Head of caudate nucleus (tissue), 42 donors: Measurements from ENCODE around the gene NEURL3.

Experiments used
- DNase-seq, 42 donors: peaks; one replicate each; pipeline versions ENCODE4 v3.0.0 to v3.0.0-alpha.2; 2020 to 2021; ENCODE audit warnings: mixed read lengths in 7 of 42
- intact Hi-C: fragments of 100-400 bp; cut with DNase I; formaldehyde crosslinking; loops from one replicate; pipeline ENCODE4 v1.15.0; 2022

Gene NEURL3

DNA sequence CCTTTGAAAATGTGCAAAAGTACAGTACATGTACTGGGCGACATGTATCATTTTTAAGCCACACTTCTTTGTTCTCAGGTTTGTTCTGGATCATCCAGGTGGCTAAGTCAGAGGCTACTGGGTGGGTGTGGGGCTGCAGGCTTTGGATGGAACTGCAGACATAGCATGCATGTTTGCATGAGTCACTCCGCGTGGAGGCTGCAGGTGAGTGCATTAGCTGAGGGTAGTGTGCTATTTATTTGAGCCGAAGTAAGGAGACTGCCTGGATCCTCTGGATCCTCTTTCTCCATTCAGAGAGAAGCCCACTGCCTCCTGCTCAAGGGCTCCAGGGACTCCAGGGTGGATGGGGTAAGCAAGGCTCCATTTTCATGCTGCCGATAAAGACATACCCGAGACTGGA is 9.4 kb upstream of the NEURL3 start:
- intact Hi-C loops, result no loop called here
- DNase-seq, result peak in 4 of 42 donors; percentile 1 to 30 (median 12)

DNA sequence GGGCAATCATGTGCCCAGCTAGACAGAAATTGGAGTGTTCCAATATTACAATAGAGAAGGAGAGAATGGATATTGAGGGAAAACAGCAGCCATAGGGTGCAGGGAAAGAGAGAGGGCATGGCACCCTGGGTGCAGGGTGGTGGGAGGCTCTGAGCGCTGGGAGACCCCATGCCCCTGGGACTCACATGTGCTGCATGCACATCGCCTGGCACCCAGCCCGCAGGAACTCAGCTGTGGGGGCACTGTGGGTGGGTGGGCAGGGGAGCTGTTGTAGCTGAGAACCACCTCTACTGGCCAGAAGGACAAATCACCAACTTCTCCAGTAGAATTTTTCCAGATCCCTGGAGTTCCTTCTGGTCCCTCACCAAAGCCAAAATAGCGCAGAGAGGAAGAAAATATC is 7.2 kb upstream of the NEURL3 start:
- peak in 2 of 42 donors; percentile 1 to 32 for DNase-seq
- intact Hi-C loops, result no loop called here

DNA sequence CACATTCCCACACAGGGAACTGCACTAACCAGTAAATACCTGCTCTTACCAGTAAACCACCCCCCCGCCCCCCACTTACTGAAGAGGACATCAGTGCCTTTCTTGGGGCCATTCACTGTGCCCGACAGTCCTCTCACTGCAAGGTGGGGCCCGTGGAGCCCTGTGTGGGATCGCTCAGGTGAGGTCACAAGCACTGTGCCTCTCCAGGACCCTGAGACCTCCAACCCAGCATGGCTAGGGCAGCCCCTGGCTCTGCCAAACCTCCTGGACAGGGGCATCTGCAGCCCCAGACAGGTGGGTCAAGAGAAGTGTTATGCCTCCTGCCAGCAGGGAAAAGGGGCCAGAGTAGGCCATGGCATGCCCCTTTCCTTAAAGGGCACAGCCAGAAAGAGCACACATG is 6.7 kb upstream of the NEURL3 start:
- DNase-seq, result peak in 2 of 42 donors; percentile 12 to 15
- intact Hi-C loops, result no loop called here

DNA sequence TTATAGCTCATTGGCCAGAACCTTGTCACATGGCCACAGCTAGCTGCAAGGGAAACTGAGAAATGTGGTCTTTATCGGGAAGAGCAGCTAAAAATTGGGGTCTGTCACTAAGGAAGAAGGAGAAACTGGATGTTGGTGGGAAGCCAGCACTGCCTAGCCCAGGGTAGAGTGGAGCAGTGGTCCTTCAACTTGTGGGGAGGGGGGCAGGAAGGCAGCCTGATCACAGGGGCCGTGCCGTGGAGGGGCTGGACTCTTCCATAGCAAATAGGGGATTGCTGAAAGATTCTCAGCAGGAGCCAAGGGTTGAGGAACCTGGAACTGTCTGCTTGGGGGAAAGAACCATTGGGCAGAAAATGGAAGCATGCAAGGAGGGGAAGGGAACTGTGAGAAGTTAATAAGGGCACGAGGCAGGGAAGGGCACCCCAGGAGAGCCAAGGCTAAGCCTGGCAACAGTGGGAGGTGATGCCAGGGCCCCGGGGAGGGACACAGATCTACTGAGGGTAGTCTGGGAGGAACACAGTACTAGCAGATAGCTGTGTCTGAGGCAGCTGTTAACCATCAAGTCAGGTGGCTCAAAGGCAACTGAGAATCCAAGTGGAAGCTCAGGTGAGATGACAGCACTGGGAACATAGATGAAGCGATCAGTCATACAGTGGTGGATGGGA is 5.9 kb upstream of the NEURL3 start:
- peak in 2 of 42 donors; percentile 15 to 18 for DNase-seq
- intact Hi-C loops, result no loop called here

DNA sequence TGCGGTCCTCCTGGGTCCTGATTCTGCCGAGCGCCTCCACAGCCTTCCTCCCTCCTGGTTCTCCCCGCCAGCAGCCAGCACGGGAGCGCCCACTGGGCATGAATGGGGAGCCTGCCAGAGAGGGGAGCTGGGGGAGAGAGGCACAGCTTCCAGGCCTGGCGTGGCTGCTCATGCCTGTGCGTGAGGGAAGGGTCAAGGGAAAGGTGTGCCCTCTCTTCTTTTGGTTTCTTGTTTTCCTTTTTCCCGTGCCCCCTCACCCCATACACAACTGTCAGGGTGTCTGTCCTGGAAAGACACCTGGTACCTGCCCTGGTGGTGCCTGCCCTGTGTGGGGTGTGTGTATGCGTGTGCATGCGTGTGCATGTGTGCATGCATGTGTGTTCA is 4.7 kb upstream of the NEURL3 start:
- no peak for DNase-seq

DNA sequence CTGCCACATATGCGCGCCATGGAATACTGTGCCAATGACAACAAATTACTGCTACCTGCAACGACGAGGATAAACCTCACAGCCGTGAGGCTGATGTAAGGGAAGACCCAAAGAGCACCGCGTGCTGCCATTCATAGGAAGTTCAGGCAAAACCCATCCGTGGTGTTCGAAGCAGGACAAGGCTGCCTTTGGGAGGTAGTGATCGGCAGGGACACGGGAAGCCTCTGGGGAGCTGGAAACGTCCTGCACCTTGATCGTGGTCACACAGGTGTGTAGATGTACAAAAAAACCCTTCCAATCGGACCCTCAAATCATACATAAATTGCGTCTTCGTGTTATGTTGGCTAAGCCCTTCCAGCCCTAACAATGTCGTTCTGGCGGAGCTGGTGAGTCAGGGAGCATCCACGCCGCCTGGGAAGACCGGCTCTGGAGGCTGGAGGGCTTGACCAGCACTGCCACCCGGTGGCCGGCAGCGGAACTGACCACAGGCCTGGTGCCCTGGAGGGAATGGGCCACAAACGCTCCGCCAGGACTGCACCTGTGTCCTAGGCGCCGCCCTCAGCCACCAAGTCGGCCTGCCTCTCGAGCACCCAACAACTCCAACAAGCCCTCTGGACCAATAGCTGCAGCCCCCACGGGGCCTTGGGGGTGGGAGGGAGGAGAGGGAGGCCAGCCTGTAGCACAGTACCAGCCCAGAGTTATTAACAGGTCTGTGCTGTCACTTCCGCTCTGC is 4.1 kb upstream of the NEURL3 start:
- peak; percentile 66 to 95 (median 88) for DNase-seq
- intact Hi-C loops, result loop anchor here (5.0 kb wide), 3 partner anchors 102 to 202 kb away; partner anchors contain the start of gene SNRNP200

More for the DNA sequence above, 4.7 kb upstream of the NEURL3 start:
- intact Hi-C loops, result loop anchor here (5.0 kb wide), 3 partner anchors 103 to 203 kb away; partner anchors contain the start of gene SNRNP200

DNA sequence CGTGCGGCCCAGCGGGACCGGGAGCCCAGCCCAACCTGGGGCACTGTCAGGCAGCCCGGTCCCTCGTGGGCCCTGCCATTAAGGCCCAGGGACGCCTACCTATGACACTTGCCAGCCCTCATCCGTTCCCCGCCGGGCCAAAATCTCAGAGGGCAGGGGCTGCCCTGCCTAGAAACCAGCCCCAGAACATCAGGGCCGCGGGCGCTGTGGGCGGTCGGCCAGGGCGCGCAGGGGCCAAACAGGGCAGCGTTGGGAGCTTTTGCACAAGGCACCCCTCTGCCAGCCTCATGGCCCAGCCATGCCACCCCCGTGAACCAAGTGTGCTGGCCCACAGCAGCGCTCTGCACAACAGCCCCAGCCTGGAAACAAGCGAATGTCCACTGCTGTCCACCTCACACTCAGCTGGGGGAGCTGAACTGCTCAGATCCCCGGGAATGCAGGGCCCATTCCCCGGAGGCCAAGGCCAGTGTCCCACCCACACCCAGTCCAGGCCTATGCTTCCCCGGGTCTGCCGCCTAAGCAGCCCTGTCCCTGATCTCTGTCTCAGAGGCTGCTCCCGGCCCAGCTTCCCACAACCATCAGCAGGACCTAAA is 3.5 kb upstream of the NEURL3 start:
- intact Hi-C loops, result loop anchor here (5.0 kb wide), 3 partner anchors 101 to 201 kb away; partner anchors contain the start of gene SNRNP200
- peak in 2 of 42 donors; percentile 34 to 43 for DNase-seq

DNA sequence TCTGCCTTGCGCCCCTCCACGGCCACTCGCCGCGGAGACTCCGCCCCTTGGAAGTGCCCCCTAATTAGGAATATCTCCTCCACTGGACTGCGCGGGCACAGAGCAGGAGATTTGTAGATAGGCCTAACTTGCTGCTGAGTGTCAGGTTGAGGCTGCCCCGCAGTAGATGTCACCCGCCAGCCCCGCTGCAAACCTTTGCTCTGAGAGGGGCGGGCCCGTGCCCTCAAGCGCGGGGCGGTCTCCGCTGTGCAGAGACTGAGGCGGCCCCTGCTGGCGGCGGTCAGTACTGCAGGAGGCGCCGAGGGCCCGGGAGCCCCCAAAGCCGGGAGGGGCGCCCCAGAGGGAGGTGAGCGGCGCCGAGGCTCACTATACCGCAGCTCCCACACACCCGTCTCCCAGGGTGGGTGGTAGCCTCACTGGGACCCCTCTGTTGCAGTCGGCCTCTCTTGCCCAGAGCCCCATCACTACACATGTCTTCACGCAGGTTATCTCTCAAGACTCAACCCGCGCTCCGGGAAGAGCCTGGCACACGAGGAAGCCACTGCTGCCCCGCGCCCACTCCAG is 2.9 kb upstream of the NEURL3 start:
- peak; percentile 63 to 90 (median 78) for DNase-seq

DNA sequence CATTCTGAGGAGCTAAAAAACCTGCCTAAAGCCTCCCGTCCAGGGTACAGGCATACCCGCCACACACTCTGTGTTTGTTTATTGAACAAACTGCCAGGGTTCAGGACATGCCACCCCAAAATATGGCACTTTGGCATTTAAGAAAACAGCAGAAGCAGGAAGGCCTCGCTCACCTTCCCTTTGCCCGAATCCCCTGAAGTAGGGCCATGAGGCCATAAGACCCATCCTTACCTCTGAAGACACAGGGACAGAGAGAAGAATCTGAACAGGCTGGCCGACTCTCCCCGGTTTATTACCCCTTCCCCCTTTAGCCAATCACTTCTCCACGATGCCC is 1.7 kb upstream of the NEURL3 start:
- intact Hi-C loops, result loop anchor here (5.0 kb wide), 3 partner anchors 100 to 200 kb away; partner anchors contain the start of gene SNRNP200

More for the DNA sequence above, 2.9 kb upstream of the NEURL3 start:
- intact Hi-C loops, result loop anchor here (5.0 kb wide), 3 partner anchors 101 to 201 kb away; partner anchors contain the start of gene SNRNP200

DNA sequence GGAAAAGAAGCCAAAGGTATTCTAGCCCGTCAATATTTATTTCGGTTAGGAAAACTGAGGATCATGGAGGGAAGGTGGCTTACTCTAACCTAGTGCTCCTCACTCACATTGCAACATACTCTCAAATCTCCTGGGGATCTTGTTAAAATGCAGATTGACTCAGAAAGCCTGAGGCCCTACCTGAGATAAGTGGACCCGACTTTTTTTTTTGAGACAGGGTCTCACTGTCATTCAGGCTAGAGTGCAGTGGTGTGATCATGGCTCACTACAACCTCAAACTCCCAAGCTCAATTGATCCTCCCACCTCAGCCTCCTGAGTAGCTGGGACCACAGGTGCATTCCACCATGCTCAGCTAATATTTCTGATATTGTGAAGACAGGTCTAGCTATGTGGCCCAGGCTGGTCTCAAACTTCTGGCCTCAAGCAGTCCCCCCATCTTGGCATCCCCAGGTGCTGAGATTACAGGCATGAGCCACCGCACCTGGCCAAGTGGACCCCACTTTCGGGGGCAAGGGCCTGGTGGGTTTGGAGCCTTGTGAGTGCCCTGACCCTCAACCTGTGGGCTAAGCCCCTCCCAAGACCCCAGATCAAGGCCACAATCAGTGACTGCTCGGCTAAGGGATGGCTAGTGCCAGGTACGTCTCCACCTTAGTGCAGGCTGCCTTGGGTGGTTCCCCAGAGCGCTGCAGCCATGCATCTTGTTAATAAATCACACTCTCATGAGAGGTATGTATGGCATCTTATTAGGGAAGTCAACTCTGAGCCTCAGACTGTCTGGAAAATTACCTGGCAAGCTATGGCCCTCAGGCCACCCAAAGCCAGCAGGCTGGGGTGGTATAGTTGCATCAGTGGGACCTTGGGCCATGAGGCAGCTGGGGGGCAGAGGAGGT is 1.1 kb upstream of the NEURL3 start:
- peak in 2 of 42 donors; percentile 22 to 31 for DNase-seq
- intact Hi-C loops, result loop anchor here (5.0 kb wide), 3 partner anchors 99 to 199 kb away; partner anchors contain the start of gene SNRNP200

More for the DNA sequence above, 1.7 kb upstream of the NEURL3 start:
- DNase-seq, result peak in 2 of 42 donors; percentile 1 to 19

DNA sequence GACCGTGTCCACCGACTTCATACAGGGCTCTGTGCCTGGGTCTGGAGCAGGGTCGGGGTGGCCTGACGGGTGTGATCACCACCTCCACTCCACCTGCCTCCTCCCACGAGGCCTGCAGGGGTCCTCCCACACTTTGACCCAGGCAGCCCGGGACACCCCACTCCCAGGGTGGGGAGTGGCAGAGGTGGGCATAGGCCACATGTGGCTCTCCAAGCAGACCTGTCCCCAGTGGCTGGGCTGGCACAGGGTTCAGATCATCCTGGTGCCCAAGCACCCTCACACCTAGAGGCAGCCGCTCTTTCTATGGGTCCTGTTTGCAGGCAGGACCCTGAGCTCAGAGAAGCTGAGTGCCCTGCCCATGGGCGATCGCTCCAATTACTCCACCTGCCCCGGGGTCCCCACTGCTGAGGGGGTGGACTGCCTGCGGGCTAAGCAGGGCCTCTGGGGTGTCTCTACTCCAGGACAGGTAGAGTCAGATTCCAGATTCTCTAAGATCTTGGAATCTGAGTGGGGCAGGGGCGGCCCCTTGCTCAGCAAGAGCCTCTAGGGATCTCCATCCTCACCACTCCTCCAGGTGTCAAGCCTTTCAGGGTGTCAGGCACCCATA is 1.4 kb downstream of the NEURL3 start:
- intact Hi-C loops, result no loop called here
- DNase-seq, result peak in 2 of 42 donors; percentile 27 to 29

DNA sequence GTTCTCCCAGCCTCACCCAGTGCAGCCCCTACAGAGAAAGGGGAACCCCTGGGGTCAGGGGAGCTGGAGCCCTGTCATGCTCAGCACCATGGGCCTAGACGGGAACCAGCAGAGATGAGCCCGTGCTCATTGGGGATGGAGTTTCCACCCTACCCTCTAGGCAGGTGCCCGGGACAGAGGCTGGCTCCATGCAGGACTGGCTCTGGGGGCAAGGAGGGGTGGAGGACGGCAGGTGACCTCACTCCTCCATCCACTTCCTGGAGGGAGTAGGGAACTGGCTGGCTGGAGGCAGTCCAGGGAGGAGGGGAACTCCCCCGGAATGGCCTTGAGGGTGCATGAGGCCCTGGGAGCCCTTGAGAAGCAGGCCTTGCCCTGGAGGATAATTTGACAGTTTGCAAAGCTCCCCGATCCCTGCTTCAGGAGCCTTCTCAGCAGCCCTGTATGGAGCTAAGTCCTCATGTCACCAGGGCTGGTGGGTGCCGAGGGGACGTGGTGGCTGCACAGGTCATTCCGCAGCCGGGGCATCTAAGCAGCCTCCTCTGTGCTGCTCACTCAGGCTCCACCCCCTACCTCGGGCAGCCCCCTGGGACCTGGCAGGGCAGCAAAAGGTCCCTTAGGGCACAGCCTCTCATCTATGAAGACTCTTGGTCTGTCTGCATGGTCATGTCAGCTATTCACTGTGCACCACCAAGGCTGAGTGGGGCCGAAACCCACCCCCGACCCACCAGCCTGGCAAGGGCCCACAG is 2.1 kb downstream of the NEURL3 start:
- intact Hi-C loops, result no loop called here
- DNase-seq, result peak in 2 of 42 donors; percentile 26 to 35

DNA sequence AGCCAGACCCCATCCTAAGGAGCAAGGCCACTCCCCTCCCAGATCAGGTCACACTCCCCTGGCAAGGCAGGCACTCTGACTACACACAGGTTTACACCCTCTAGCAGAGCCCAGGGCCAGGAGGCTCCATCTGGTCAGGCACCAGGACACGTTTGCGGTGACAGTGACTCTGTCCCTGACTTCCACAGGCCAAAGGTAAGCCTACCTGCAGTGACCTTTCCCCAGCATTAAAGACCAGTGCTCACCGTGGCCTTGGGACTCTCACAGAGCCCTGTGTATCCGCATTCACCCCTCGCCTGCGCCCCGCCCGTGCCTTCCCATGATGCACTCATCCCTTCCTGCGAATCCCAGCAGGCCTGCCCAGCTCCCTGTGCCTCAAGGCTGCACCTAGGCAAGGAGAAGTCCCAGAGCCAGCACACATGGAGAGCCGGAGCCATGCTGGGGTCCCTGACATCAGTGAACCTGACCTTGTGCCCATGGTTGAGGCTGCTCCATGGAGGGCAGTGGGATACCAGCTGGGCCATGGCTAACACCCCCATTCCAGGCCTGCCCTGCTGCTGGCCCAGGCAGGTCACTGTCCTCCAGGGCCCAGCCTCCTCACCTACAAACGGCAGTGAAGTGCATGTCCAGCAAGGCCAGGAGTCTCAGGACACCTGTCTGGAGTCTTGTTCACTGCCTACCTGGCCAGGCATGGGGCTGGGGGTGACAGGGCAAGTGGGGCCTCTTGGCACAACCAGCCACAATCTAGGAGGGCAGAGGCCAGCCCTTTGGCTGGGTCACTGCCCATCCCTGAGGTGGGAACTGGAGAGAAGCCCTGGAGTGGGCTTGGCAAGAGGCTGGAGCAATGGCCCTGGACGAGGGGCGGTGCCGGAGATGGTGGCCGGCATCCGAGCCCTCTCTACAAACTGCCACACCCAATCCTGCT is 3.0 kb downstream of the NEURL3 start:
- DNase-seq, result peak in 3 of 42 donors; percentile 13 to 25 (median 22)
- intact Hi-C loops, result no loop called here

DNA sequence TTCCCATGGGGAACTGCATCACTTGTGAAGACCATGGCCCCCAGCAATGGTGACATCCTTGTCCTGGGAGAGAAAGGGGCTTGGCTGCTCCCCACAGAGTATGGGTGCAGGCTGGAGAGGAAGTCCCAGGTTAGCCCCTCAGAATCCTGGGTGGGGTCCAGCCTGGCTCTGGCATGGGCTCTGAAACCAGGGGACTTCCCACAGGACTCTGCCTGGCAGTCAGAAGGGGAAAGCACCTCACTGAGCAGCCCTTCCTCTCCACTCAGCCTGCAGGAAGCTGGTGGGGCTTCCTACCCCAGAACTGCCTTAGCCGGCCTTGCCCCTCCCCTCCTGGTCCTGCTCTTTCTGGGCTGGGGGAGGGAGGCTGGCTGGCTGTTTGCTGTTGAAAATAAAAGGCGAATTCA is 3.7 kb downstream of the NEURL3 start:
- intact Hi-C loops, result no loop called here

DNA sequence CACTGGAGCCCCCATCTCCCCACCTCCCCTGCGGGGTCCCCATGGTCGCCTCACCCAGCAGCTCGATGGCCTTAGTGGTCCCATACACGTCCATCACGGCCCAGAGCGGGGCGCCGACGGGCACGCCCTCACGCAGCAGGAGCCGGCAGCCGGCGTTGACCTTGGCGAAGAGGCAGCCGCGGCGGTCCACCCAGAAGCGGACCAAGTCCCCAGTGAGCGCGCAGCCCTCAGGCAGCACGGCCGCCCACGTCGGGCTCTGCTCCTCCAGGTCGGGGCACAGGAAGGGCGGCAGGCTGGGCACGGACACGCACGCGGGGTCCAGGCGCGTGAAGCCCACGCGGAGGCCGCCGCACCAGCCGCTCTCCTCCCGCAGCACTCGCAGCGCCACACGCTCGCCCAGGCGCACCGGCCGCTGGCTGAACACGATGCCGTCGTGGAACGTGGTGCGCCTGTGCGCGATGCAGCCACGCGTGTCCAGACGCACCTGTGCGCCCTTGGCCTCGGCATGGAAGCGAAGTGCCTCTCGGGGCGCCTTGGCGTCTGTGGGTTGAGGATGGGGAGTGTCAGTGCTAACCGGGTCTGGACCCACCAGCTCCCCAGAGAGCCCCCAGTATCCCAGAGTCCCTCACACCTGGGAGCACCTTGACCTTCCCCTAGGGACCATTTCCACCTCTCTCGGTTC is 4.6 kb downstream of the NEURL3 start:
- intact Hi-C loops, result no loop called here
- peak in 1 of 42 donors; percentile 9 for DNase-seq

More for the DNA sequence above, 3.7 kb downstream of the NEURL3 start:
- peak in 2 of 42 donors; percentile 18 to 27 for DNase-seq
